Hepatocyte (in vitro differentiated cells): Measurements from ENCODE around the gene ADAMTS14.

ENCODE experiments used
- CTCF ChIP-seq: fragments of 200-600 bp; sonication (generic); IDR thresholded peaks from 2 replicates; pipeline ENCODE4 v1.5.1; 2016; ENCODE audit warnings: antibody characterized with exemption, mild to moderate bottlenecking; ENCODE audit not compliant: poor library complexity
- EZH2 ChIP-seq: fragments of 200-600 bp; sonication (generic); IDR thresholded peaks from 2 replicates; pipeline ENCODE4 v1.6.1; 2016; ENCODE audit warnings: antibody characterized with exemption, mild to moderate bottlenecking, borderline replicate concordance

- TF ChIP-seq CTCF, result peak; percentile 47
- no peak for TF ChIP-seq EZH2
Measured at GRCh38 chr10:70761031-70761601, 88.8 kb downstream of the ADAMTS14 start.
